Measurements from ENCODE around the gene REEP3. TPM values are rescaled to one million over a fixed set of nuclear protein-coding genes. Genes with fewer than 3 reads are reported as not detected.
"Not testable (repeated sequence)": the region's sequence is repeated elsewhere in the genome, so short reads cannot be mapped to it uniquely, and the experiment has no call there.

REEP3 gene
- total RNA-seq, 1 donor = 127 TPM

DNA sequence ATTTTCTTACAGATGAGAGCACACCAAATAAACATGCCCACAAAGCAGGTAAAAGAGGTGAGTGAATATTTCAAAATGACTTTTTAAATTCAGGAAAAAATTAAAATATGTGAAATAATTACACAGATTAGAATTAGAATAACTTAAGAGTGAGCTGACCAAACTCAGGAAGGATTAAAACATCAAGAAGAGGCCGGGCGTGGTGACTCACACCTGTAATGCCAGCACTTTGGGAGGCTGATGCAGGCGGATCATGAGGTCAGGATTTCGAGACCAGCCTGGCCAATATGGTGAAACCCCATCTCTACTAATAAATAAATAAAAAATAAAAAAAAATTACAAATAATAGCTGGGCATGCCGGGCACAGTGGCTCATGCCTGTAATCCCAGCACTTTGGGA lies 140.1 kb downstream of the REEP3 start:
- no peak overlapping the region for H3K4me3 ChIP-seq (ENCODE audit: low read depth, low read length)
- TF ChIP-seq, protein P1, sequence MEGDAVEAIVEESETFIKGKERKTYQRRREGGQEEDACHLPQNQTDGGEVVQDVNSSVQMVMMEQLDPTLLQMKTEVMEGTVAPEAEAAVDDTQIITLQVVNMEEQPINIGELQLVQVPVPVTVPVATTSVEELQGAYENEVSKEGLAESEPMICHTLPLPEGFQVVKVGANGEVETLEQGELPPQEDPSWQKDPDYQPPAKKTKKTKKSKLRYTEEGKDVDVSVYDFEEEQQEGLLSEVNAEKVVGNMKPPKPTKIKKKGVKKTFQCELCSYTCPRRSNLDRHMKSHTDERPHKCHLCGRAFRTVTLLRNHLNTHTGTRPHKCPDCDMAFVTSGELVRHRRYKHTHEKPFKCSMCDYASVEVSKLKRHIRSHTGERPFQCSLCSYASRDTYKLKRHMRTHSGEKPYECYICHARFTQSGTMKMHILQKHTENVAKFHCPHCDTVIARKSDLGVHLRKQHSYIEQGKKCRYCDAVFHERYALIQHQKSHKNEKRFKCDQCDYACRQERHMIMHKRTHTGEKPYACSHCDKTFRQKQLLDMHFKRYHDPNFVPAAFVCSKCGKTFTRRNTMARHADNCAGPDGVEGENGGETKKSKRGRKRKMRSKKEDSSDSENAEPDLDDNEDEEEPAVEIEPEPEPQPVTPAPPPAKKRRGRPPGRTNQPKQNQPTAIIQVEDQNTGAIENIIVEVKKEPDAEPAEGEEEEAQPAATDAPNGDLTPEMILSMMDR (IDR thresholded peaks at IDR 0.05; ENCODE audit: insufficient read depth, low read depth, low read length) = no peak
- DNase-seq (ENCODE audit: low read depth) = no peak

- TF ChIP-seq, protein P1 (IDR thresholded peaks at IDR 0.05; ENCODE audit: insufficient read depth, low read depth, low read length) = no peak
- no peak for DNase-seq (ENCODE audit: low read depth)
These were observed 143.2 kb downstream of the REEP3 start for GRCh38 chr10:63664341-63664885.

DNA sequence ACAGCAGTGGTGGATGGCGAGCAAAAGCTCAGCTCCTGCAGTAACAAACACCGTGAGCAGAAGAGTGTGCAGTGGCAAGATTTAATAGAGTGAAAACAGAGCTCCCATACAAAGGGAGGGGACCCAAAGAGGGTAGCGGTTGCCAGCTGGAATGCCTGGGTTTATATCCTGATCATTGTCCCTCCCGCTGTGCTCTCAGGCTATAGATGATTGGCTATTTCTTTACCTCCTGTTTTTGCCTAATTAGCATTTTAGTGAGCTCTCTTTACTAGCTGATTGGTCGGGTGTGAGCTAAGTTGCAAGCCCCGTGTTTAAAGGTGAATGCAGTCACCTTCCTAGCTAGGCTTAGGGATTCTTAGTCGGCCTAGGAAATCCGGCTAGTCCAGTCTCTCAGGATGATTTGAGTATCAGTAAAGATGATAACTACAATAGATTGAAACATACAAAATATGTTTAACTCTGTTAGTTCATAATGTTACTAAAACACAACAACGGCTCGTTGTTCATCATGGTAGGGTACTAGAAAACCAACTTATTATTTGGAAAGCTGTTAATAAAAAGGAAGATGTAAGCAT lies 143.9 kb downstream of the REEP3 start:
- not testable (repeated sequence) for H3K4me3 ChIP-seq (ENCODE audit: low read depth, low read length); DNase-seq (ENCODE audit: low read depth)

More at GRCh38 chr10:63664341-63664885, 143.2 kb downstream of the REEP3 start:
- H3K4me3 ChIP-seq (ENCODE audit: low read depth, low read length) = no peak overlapping the region

- H3K4me3 ChIP-seq (ENCODE audit: low read depth, low read length) = no peak overlapping the region
- TF ChIP-seq, protein P1 (IDR thresholded peaks at IDR 0.05; ENCODE audit: insufficient read depth, low read depth, low read length) = no peak
- DNase-seq (ENCODE audit: low read depth) = peak; percentile 76
These were observed 144.5 kb downstream of the REEP3 start for GRCh38 chr10:63665670-63666134.

DNA sequence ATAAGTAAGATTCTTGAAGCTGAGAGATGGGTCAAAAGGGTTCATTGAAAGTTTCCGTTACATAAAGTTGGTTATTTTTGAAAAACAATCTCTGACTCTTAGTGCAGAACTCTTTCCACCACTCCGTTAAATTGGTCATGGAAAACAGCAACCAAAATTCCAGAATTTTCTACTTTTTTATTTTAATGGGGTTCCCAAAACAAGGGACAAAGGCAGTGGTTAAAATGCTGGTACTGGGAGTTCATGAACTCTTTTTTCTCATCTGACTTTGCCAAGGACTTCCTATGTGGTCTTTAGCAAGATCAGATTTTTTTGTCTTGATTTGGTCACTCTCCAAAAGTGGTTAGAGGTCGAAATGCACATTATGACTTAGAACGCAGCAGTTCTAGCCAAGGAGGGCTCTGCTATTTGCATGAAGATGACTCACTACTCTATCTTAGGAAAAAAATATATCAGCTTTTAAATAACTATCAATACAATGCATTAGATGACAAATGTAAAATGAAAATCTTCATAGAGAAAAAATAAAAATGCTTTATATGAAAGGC lies 145.7 kb downstream of the REEP3 start:
- peak; percentile 93 for DNase-seq (ENCODE audit: low read depth)
- H3K4me3 ChIP-seq (ENCODE audit: low read depth, low read length) = no peak overlapping the region

DNA sequence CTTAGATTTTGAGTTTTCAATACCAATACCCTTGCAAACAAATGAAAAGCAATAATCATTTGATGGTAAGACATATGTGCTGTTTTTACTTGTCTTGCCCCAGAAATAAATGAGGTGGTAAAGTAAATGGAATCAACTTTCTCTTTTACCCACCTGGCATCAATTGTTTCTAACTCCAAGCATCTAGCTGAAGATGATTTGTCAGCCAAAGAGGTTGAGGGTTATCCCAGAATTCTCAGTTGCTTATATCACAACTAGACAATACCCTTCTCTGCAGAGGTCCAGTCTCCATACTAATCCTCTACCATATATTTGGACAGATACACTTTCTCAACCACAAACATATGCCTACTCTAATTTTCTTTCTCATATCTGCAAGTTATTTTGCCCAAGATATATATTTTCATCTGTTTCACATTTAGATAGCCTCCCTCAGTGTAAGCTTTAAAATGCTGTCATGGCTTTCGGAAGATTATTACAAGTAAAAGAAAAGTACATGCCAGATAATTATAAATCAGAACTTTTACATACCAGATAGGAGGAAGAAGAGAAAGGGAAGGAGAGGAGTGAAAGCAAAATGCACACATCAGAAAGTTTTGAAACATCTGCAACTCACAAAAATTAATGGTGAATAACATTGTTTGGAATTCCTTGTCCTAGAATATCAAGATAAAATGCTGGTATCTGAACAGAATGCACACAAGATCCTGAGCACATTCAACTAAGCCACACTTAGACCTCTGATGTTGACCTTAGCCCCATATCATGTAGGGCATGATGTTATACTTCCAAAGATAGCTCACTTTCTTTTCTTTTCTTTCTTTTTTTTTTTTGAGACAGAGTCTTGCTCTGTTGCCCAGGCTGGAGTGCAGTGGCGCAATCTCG lies 146.6 kb downstream of the REEP3 start:
- TF ChIP-seq, protein P1 (IDR thresholded peaks at IDR 0.05; ENCODE audit: insufficient read depth, low read depth, low read length) = no peak
- peak; percentile 74 for DNase-seq (ENCODE audit: low read depth)

More for the DNA sequence above, 145.7 kb downstream of the REEP3 start:
- TF ChIP-seq, protein P1 (IDR thresholded peaks at IDR 0.05; ENCODE audit: insufficient read depth, low read depth, low read length) = no peak

More for the DNA sequence above, 146.6 kb downstream of the REEP3 start:
- H3K4me3 ChIP-seq (ENCODE audit: low read depth, low read length) = no peak overlapping the region

Measured in fibroblast of villous mesenchyme (primary cell).